Endothelial cell of hepatic sinusoid (primary cell): ENCODE results near the gene PLA2G6.

ENCODE experiments used
- in situ Hi-C: cut with HindIII; loops from 2 replicates; pipeline ENCODE4 v1.10.0; 2017; ENCODE audit warnings: low sequenced_read_pairs

Gene PLA2G6

DNA sequence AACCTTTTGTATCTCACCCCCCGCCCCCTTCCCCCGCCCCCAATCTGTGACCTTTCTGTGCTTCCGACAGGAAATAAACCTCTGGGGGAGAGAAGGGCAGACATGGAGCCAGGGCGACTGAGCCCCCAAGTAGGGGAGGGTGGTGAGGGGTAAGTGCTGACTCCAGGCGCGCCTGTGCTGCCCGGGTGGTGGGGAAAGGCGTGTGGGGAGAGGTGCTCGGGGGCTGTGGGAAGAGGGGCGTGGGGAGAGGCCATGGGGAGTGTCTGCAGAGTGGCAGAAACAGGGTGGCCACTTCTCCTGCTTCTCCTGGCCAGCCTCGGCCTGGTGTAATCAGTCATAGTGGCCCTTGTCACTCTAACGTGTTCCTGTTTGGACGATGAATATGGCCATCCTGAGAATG lies 105.7 kb downstream of the PLA2G6 start:
- in situ Hi-C loops = no loop called here

DNA sequence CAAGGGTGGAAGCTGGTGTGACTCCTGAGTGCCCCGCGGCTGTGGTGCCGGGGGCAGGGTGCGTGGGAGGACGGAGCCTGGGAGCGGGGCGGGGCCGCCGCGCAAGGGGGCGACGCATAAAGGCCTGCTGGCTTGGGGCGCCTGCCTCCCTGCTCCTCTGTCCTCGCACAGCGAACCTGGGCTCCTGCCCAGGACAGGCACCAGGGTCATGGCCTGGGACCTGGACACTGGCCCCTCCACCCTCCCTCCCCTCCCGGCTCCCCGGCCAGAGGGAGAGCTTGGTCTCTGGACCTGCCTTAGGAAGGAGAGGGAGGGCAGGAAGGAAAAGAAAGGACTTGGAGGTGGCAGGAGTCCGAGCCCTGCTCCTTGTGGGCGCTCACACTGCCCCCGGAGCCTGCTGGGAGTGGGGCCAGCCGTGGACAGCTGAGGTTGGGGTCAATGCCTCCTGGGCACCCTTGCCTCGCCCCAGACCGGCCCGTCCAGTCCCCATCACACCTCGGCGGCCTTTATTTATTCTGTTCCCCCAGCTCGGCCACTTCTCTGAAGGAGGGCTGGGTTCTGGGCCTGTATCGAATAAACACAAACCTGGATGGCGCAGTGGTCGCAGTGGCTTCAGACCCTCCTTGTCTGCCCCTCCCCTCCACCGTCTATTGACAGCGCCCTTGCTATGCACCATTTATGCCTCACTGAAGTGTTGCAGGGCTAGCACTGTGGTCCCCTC lies 106.4 kb downstream of the PLA2G6 start:
- in situ Hi-C loops = no loop called here

DNA sequence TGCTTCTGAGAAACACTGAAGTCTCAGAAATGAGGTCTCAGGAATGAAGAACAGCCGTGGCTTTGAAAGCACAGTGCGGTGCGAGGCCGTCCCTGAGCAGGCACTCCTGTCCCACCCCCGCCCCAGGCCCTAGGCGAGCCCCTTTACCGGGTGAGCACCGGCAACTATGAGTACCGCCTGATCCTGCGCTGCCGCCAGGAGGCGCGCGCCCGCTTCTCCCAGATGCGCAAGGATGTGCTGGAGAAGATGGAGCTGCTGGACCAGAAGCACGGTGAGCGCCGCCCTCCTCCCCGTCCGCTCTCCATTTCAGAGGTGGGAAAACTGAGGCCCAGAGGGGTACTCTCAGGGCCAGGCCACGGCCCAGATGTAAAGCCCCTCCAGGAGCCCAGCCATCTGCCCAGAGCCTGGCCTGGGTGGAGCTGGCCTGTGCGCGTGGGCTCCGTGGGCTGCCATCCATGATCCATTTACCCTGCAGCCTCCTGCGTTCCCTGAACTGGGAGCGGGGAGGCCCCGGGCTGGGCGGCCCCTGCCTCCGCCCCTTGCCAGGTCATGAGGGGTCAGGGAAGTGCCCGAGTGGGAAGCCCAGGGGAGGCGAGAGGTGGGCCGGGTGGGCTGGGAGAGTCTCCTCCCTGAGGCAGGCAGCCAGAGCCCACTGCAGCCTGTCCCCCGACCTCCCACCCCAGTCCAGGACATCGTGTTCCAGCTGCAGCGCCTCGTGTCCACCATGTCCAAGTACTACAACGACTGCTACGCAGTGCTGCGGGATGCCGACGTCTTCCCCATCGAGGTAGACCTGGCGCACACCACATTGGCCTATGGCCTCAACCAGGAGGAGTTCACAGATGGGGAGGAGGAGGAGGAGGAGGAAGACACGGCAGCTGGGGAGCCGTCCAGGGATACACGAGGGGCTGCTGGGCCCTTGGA lies 107.2 kb downstream of the PLA2G6 start:
- in situ Hi-C loops = no loop called here

DNA sequence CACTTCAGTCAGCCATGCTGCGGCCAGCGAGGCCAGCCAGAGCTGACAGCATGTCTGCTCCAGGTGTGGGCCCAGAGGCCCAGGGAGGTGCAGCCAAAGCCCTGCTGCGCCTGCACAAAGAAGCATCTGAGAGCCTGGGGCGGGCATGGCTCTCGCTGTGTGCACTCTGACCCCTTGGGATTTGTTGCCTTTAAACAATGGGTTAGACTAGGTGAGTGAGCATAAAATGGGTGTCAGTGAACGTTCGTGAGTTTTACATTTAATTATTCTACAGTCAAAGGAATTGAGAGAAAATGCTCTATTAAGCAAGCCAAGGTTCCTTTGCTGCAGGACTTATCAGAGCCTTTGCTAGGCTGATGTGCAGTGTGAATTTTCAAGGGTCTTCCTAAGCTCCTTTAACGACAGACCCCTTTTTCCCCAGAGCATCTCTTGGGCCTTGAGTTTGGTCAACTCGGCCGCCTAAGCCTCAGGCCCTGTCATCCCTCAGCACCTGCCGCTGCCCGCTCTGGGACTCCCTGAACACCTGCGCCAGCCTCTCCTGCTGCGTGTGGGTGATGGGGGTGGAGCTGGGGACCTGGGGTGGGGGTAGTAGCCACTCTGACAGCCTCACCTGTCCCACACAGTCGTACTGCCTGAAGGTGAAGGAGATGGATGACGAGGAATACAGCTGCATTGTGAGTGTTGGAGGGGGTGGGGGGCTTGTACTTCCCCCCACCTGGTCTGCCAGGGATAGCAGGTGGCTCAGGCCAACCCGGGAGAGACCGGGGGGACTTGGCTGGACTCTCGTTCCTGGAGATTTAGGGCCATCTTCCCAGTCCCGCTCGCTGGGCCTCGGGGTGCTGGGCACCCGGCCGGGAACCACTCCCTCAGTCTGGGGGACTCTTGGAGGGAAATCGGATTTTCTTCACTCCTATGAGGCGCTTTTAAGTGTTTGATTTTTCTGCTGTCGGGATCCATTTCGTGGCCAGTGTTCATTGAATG lies 108.2 kb downstream of the PLA2G6 start:
- in situ Hi-C loops = no loop called here

DNA sequence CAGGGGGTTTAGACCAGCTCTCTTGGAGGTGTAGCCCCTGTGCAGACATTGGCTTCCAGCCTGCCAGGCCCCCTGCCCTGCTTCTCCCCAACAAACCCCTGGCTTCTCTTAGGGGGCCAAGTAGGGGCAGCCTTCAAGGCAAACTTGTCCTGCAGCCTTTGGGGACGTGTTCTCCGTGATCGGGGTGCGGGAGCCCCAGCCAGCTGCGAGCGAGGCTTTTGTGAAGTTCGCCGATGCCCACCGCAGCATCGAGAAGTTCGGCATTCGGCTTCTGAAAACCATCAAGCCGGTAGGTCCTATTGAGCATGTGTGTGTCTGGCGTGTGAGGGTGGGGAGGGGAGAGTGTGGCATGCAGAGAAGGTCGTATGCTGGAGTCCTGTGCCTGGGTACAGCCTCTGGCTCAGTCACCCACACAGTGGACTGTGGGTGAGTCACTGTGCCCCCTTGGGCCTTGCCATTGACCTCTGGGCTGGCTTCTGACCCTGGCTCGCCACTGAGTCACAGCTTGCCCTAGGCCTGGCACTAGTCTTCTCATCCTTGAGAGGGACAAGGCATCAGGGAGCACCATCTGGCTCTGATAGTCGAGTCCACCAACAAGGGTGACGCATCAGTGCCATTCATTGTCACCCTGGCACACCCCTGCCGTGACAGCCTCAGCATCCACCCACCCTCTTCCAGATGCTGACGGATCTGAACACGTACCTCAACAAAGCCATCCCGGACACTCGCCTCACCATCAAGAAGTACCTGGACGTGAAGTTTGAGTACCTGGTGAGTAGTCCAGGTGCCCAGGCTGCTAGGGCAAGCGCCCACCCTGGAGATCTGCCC lies 109.1 kb downstream of the PLA2G6 start:
- in situ Hi-C loops = no loop called here

DNA sequence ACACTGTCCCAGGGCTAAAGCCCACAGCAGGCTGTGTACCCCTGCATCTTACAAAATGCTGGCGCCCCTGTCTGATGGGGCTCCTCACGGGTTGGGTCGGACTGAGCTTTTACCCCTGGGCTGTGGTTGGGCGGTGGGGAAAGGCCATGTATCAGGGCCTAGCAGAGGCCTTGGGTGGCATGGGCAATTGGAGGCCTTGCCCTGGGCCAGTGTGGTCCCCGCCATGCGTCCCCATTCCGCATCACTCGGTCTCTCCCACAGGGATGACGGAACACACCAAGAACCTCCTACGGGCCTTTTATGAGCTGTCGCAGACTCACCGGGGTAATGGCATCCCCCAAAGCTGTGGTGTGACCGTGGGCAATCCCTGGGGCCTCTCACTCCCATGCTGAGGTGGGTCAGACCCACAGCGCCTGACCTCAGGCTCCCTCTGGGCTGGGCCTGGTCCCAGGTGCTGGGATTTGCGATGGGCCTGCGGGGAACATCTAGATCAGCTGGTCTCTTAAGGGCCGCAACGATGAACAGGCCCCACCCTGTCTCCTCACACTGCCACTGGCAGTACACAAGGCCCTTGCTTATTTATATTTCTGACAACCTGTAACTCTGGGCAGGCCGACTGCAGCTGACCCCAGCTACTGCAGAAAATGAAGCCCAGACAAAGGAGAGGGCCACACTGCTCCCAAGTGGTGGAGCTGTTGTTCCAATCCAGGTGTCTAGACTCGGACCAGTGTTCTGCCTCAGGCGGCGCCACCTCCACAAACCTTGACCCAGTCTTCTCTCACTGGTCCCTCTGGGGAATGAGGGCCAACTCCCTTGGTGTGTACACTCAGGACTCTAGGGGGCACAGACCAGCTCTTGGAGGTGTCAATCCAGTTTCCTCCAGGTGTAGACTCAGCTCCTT lies 110.0 kb downstream of the PLA2G6 start:
- in situ Hi-C loops = no loop called here

DNA sequence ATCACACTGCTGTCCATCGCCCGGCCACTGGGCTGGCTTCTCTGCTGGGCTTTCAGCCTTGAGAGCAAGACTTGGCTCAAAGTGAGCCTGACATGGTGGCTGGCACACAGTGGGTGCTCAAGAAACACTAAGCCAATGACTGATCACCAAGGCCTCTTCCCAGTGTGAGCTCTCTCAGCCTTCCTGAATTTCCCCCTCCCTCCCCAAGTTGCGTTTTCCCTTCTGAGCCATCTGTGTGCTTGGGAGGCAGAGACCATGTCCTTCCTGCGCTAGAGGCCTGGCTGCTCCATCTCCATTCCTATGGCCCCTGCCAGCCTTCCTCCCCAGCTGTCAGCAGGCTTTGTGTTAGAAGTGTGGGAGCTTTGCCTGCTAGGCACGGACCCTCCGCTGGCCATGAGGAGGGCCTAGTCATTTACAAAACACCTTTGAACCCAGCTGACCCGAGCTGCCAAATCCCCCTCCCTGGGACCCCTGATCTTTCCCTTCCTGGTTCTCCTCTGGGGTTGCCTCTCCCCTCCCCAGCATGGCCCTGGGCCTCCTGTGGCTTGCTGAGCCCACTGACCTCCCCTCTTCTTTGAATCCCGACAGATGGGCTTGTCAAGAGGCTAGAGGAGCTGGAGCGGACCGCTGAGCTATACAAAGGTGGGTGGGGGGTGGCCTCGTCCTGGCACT lies 111.2 kb downstream of the PLA2G6 start:
- in situ Hi-C loops = no loop called here

DNA sequence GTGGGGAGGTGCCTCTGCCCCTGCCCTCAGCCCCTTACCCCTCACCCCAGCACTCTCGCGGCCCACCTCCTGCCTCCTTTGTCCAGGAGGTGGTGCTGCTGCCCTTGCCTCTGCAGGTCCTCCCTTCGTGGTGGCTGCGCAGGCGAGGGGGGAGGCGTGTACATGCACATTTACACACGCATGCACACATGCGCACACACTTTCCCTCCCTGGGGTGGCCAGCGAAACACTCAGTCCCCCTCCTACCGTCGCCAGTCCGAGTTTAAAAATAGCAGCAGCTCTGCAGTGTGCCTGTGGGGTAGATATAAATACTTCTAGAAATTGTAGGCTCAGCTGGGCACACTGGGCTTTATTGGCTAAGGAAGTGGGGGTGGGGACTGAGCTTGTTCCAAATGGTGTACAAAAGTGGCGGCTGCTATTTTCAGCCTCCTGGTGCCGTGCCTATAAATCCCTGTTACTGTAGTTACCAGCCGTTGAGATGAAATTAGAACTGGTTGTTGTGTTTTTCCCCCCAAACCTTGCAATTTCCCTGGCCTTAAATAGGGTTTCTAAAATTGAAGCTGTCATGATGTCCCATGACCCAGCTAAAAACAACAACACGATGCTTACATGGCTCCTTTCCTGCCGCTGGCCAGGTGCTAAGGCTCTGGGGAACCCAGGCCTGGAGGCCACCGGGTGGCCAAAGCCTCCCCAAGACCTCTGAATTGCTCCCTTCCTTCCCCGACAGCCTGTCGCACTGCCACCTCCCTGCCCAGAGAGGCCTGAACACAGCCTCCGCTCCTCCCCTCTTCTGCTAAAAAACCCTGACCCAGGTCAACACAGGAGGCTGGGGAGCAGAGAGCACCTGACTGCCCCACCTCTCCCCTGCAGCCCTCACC lies 112.0 kb downstream of the PLA2G6 start:
- in situ Hi-C loops = no loop called here

DNA sequence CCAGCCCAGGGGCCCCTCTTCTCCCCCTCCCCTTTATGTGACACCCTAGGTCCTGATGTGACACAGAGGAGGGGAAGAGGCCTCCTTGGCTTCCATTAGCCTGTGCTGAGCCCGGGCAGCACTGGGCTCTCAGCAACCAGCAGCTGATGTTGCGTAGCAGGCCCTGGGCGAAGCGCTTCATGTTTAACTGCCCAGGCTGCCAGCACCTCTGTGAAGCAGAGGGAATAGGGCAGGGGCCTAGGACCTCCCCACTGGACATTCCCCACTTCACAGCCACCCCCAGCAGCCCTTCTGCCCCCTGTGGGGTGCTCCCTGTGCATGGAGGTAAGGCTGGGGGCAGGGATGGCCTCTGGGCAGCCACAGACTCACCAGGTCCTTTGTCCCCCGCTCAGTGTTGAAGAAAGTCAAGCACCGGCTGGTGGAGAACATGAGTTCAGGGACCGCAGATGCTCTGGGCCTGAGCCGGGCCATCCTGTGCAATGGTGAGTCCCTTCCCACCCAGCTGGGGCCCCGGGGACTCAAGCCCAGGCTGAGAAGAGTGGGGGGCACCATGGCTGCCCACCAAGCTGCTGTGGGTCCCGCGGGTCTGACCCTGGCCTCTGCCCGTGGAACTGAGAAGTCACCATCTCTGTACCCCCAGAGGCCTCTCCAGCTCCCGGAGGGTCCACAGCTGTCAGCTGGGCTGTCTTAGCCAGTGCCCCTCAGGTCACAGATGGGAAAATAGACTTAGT lies 112.8 kb downstream of the PLA2G6 start:
- in situ Hi-C loops = no loop called here

DNA sequence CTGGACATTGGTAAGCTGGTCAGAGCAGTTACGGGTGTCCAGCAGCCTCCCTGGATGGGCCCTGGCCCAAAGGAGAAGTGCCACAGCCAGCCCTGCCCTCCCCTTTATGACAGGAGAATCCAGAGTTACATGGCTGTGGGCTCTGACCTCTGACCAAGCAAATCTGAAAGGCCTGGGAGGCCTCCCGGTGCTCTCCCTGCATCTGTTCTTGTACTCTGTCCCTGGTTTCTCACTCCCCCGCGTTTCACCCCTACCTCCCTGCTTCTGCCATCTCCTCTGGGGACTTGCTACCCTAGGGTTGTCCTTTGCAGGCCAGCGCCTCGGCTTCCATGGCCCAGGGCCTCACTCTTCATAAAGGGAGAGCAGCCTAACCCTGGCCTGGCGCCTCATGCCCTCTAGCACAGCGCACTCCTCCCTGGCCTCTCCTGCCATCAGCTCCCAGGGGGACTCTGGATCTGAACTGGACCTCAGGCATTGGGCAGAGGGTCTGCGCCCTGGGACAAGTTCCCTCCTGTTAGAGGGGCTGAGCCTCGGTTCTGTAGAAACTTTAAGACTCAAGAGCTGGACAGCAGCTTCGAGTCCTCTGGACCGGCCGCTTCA lies 113.8 kb downstream of the PLA2G6 start:
- in situ Hi-C loops = no loop called here

DNA sequence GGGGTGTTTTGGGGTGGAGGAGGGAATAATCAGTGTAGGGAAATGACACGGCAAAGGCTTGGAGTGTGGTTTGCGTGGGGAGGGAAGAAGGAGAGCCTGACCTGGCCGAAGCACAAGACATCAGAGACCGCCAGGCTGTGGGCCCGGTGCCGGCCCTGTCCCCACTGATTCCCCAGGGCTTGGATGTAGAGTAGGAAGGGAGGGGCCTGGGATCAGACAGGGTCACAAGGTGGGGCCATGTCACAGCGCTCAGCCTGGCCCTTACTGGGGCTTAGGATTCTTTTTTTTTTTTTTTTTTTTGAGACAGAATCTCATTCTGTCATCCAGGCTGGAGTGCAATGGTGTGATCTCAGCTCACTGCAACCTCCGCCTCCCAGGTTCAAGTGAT lies 114.6 kb downstream of the PLA2G6 start:
- in situ Hi-C loops = no loop called here

DNA sequence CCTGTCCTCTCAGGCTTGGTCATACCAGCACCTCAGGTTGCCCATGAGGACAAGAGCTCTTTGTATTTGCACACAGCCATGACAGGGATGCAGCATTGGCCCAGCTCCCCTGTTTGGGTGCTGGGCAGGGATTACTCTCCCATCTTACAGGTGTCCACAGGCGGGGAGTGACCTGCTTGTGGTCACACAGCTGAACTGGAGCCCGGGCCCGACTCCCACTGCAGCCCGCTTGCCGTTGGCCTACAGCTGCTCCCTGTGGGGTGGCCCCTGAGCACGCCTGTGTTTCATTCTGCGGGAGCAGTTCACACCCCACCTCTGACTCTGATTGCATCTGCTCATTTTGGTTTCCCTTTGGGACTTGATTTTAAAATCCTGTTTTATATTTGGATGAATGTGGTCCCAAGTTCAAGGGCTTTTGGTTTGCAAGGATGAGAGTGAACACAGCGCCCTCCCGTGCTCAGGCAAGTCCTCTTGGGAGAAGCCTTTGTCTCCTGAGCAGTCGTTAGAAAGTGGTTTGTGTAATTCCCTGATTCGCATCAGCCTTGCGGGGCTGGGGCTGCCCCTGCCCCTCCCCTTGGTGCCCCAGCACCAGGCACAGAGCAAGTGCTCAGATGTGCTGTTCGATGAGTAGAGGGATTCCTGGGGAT lies 115.1 kb downstream of the PLA2G6 start:
- in situ Hi-C loops = no loop called here

DNA sequence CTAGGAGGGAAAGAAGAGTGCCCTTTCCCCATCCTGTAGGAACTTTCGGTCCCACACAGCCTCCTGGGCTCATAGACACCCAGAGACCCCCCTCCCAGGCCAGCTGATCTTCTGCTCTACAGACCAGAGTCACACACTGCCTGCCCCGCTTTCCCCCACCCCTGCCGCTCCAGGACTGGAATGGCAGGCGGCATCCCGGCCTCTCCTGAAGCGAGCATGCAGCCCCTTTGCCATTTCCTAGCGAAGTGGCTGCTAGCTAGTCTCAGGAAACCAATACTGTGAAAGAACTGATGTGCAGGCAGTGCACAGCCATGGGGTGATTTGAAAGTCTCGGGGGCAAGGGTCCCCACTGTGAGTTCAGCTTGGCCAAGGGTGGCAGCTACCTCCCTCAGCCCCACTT lies 116.1 kb downstream of the PLA2G6 start:
- in situ Hi-C loops = no loop called here

DNA sequence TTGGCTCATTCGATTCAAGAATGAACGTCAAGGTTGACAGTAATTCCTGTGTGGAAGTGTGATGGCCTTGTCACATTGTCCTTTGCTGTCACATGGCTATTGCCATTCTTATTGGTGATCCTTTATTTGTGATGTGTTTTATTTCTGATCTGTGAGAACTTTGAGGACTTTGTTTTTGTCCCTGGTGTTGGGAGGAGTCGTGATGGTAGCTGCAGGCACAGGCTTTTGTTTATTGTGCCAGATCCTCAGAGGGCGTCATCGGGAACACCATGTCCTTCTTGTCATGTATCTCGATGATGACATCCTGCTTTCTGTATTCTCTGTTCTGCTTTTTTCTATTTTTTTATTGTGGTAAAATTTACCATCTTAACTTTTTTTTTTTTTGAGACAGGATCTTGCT lies 118.8 kb downstream of the PLA2G6 start:
- in situ Hi-C loops = no loop called here
